Endometrium (tissue), 2 donors: Measurements from ENCODE around the gene KLF11.
"Not testable (repeated sequence)": the region's sequence is repeated elsewhere in the genome, so short reads cannot be mapped to it uniquely, and the experiment has no call there.

Source experiments
- FAIRE-seq: peaks from 2 replicates; lab custom pipeline; 2012; peaks lifted over from hg19 to GRCh38; lab: Jason Lieb, UNC
- donor health status: control.
- donor health status: control.

Gene KLF11

GRCh38 chr2:10085668-10086059 is 42.3 kb downstream of the KLF11 start:
- FAIRE-seq: no peak

DNA sequence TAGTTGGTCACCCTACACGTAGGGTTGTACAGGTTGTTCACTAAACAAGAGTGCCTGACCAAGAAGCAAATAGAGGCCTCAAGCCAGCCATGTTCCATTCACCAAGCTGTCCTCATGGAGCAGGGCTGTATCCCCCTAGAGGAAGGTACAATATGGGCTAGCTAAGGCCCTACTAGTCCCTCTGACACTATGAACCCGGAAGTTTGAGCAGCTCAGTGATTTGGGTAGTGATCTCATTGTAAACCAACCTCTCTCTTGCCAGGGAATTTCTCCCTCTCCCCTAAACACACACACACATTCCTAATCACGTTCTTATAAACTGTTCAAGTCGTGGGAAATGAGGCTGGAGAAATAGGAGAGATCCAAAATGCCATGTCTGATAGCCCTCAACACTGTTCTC is 43.6 kb downstream of the KLF11 start:
- FAIRE-seq: no peak

- FAIRE-seq: no peak
These were observed 44.0 kb downstream of the KLF11 start for GRCh38 chr2:10087360-10087759.

DNA sequence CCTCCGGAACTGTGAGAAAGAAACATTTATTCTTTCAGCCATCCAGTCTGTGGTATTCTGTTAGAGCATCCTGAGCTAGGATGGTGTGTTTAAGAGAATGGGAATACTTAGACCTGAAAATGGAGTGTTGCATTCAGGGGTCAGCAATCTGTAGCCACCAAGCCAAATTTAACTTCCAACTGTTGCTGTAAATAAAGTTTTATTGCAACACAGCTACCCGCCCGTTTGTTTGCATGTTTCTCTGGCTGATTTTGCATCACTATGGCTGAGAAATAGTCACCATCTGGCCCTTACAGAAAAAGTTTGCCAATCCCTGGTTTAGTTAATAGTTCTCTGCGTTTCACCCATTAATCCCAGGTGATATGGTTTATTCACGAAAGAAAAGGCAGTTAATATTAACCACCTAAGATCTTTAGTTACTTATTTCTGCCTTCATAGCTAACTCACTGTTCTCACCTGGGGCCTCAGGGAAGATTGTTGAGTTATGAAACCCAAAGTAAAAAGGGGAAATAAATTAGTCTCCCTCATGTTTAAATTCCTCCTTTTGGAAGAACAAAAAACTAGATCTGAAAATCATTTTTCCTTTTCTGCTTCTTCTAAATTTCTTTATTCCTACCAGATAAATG is 46.3 kb downstream of the KLF11 start:
- FAIRE-seq: no peak

DNA sequence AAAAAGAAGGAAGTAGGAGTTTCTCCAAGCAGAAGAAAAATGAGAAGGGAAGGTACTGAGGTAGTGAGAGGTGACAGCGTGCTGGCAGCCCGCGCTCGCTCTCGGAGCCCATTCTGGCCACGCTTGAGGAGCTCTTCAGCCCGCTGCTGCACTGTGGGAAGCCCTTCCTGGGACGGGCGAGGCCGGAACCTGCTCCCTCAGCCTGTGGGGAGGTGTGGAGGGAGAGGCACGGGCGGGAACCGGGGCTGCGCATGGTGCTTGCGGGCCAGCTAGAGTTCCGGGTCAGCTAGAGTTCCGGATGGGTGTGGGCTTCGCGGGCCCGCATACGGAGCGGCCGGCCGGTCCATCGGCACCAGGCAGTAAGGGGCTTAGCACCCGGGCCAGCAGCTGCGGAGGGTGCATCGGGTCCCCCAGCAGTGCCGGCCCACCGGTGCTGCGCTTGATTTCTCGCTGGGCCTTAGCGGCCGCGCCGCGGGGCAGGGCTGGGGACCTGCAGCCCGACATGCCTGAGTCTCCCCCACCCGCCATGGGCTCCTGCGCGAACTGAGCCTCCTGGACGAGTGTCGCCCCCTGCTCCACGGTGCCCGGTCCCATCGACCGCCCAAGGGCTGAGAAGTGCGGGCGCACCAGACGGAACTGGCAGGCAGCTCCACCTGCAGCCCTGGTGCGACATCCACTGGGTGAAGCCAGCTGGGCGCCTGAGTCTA is 48.0 kb downstream of the KLF11 start:
- FAIRE-seq: no peak

- not testable (repeated sequence) for FAIRE-seq
These were observed 48.5 kb downstream of the KLF11 start for GRCh38 chr2:10091889-10092244.

DNA sequence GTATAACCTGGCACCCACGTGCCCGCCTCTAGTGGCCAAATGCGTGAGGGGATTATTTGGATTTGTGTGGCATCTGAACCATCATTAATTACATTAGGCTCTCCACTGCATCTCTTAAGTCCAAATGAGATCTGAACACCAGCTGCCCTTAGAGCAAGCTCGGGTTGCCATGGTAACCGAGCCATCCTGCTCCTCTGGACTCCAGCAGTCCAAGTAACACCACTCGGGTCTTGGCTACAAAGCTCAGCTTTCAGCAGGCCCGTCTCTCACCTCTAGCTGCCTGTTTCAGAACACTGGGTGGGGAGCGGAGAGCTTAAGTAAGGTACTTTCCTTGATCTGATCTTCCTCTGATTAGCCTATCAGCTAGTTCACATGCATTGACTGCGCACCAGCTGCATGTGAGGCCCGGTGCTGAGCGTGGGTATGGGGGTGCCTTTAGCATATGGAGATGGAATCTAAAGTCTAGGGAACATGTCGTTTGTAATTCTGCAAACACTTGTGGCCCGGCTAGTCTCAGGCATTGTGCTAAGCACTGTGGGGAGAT is 51.0 kb downstream of the KLF11 start:
- FAIRE-seq: no peak

DNA sequence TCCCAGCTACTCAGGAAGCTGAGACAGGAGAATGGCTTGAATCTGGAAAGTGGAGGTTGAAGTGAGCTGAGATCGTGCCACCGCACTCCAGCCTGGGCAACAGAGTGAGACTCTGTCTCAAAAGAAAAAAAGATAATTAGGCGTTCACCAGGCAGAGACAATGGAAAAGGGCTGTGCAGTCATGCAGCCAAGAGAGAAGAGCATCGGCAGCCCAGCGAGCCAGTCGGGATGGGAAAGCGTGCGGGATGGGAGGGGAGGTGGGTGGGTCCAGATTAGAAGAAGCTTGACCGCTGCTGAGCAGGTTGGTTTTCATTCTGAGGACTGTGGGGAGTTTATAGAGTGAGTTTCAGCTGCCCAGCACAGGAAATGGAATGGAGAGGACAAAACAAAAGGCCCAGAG is 51.8 kb downstream of the KLF11 start:
- FAIRE-seq: no peak

DNA sequence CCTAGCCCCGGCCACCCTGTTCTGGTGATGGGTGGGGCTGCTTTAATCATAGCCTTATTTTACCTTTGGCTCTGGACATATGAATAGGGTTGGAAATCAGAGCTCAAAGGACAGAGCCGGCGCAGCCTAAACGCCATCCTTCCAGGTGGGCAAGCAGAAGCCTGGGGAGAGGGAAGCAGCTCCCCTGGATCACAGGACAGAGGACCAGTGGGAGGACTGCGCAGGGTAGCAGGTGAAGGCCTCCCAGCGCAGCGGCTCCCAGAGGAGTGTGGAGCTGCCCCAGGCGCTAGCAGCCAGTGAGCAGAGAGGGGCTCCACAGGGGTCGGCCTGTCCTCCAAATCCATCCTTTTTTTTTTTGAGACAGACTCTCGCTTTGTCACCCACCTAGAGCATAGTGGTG is 53.3 kb downstream of the KLF11 start:
- FAIRE-seq: no peak

DNA sequence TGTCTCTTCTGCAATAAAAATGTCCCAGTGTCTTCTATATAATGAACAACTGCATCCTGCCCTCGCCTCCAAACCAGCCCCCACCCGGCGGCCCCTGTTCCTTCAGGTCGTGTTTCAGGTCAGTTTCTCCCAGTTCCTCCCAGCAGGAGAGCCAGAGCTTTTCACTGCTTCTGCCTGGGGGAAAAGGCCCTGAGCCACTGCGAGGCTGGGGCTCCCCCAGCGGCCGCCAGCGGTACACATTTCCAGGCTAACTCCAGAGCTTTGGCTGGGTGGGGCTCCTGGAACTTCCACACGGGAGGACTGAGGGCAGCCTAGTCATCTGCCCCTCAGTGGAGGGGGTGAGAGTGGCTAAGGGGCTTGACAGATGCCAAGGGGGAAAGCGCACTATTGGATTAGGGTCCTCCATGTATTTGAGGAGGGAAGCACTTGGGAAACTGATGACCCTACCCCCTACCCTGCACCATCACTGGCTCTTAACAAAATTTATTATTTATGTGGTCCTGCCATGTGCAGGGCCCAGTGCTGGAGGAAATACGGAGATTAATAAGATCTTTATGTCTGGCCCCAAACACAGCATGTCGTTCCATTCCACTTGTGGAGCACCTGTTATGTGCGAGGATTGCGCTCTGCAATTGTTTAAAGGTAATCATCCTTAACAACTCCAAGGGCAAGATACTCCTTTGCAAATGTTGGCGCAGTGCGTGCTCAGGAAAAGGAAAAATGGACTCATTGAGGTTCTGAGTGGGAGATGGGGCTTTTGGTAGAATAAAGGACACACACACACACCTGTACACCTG is 54.2 kb downstream of the KLF11 start:
- no peak for FAIRE-seq

GRCh38 chr2:10101491-10101890 is 58.1 kb downstream of the KLF11 start:
- no peak for FAIRE-seq

GRCh38 chr2:10103179-10103578 is 59.8 kb downstream of the KLF11 start:
- FAIRE-seq: no peak
